Endothelial cell (in vitro differentiated cells): Measurements from ENCODE around the gene PIK3C2G. TPM values are rescaled to one million over a fixed set of nuclear protein-coding genes. Genes with fewer than 3 reads are reported as not detected.

ENCODE experiments used
- DNase-seq: peaks from one replicate; pipeline ENCODE4 v3.0.0; 2021; ENCODE audit warnings: low spot score
- H3K27ac Mint-ChIP-seq: one replicate; pipeline ENCODE4 v1.8.0; 2021; ENCODE audit warnings: mixed read lengths, inconsistent platforms; ENCODE audit not compliant: unreplicated experiment
- H3K27me3 Mint-ChIP-seq: one replicate; pipeline ENCODE4 v1.8.0; 2021; ENCODE audit warnings: mild to moderate bottlenecking, moderate library complexity, mixed read lengths, inconsistent platforms; ENCODE audit not compliant: unreplicated experiment
- H3K36me3 Mint-ChIP-seq: one replicate; pipeline ENCODE4 v1.8.0; 2021; ENCODE audit warnings: mild to moderate bottlenecking, low read depth, mixed read lengths, inconsistent platforms; ENCODE audit not compliant: unreplicated experiment
- H3K4me1 Mint-ChIP-seq: one replicate; pipeline ENCODE4 v1.8.0; 2021; ENCODE audit warnings: mild to moderate bottlenecking, mixed read lengths, inconsistent platforms; ENCODE audit not compliant: unreplicated experiment
- H3K4me3 Mint-ChIP-seq: one replicate; pipeline ENCODE4 v1.8.0; 2021; ENCODE audit warnings: mild to moderate bottlenecking, mixed read lengths, inconsistent platforms; ENCODE audit not compliant: unreplicated experiment
- H3K9me3 Mint-ChIP-seq: one replicate; pipeline ENCODE4 v1.8.0; 2021; ENCODE audit warnings: mixed read lengths, inconsistent platforms; ENCODE audit not compliant: unreplicated experiment
- total RNA-seq: library from RNA; stranded (reverse); fragmentation: NEBNext Ultra II Directional; extraction: Animal tissue kit (Norgen Biotek cat#: 25700); gene quantifications from one replicate; pipeline ENCODE4 v1.2.1, GENCODE V29; 2021; ENCODE audit not compliant: unreplicated experiment
- TF ChIP-seq, protein P1 (sequence below): fragments of 200-600 bp; sonication (generic); IDR thresholded peaks from one replicate; pipeline ENCODE4 v1.5.0; 2021; ENCODE audit warnings: antibody characterized with exemption; ENCODE audit not compliant: unreplicated experiment

The PIK3C2G gene
- total RNA-seq, 1 donor from 2014 or later, result not detected

DNA sequence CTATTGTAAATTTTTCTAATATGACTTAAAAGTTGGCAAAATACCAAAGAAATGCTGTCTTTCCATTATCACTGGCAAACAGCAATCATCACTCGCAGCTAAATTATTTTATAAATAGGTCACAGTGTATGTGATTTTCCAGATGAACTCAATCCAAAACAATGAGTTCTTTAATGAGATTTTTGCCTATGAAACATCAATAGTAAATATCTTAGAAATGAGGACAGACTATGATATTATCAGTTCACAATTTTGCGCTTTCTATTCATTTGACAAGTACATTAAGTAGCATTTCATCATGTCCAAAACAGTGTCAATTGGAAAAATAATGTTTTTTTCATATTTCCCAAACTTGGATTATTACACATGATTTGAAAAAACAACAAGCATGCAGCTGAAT, 65.7 kb downstream of the PIK3C2G start:
- Mint-ChIP-seq H3K4me3 (no peak overlapping the region), H3K27me3 (no peaks in the 10 kb centered on the region), H3K27ac (no peak overlapping the region), H3K36me3 (no peaks in the 10 kb centered on the region), H3K9me3 (no peaks in the 10 kb centered on the region), H3K4me1 (peaks cover 4% of the 10 kb centered on the region)
- DNase-seq, result no peak
- TF ChIP-seq, protein P1, sequence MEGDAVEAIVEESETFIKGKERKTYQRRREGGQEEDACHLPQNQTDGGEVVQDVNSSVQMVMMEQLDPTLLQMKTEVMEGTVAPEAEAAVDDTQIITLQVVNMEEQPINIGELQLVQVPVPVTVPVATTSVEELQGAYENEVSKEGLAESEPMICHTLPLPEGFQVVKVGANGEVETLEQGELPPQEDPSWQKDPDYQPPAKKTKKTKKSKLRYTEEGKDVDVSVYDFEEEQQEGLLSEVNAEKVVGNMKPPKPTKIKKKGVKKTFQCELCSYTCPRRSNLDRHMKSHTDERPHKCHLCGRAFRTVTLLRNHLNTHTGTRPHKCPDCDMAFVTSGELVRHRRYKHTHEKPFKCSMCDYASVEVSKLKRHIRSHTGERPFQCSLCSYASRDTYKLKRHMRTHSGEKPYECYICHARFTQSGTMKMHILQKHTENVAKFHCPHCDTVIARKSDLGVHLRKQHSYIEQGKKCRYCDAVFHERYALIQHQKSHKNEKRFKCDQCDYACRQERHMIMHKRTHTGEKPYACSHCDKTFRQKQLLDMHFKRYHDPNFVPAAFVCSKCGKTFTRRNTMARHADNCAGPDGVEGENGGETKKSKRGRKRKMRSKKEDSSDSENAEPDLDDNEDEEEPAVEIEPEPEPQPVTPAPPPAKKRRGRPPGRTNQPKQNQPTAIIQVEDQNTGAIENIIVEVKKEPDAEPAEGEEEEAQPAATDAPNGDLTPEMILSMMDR, result no peak

DNA sequence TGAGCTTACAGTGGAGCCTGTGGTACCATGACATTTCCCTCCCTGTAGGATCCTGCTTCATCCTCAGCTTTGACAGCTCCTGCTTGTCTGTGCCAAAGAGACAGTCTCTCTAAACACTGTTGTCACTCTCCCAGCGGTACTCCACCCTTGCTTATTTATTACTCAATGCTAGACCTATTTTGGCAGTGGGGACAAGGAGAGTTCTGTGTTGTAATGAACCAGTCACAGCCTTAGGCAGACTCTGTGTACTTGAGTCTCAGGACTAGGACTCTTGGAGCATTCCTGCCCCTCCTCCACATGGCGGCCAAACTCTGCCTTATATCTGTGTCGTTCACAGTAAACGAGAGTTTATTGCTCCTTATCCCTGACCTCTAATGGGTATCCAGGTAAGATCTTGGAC, 70.9 kb downstream of the PIK3C2G start:
- H3K4me1 Mint-ChIP-seq, result no peaks in the 10 kb centered on the region
- H3K36me3 Mint-ChIP-seq, result no peaks in the 10 kb centered on the region
- H3K9me3 Mint-ChIP-seq, result no peaks in the 10 kb centered on the region
- no peak overlapping the region for H3K27ac Mint-ChIP-seq
- no peak for DNase-seq
- TF ChIP-seq, protein P1, result no peak
- H3K27me3 Mint-ChIP-seq, result no peaks in the 10 kb centered on the region
- H3K4me3 Mint-ChIP-seq, result no peak overlapping the region

DNA sequence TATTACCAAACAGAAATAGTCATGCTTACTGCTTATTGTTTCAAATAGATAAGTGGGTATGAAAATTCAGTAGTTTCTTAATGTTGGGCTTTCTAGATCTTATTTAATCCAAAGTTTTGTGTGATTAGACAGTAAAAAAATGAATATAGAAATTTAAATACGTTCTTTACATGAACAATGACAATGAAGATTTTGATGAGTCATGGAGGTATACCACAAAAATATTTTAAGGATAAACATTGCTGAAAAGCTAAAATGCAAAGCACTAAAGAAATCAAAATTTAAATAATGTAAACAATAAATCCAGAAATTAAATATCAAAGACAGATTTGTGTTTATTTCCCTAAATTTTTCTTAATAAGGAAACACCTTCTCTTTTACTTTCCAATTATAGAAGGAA, 78.3 kb downstream of the PIK3C2G start:
- Mint-ChIP-seq H3K4me3 (no peak overlapping the region), H3K4me1 (peaks cover 11% of the 10 kb centered on the region), H3K27ac (no peak overlapping the region), H3K9me3 (no peaks in the 10 kb centered on the region), H3K27me3 (peaks cover 2% of the 10 kb centered on the region), H3K36me3 (no peaks in the 10 kb centered on the region)
- TF ChIP-seq, protein P1, result no peak
- no peak for DNase-seq

DNA sequence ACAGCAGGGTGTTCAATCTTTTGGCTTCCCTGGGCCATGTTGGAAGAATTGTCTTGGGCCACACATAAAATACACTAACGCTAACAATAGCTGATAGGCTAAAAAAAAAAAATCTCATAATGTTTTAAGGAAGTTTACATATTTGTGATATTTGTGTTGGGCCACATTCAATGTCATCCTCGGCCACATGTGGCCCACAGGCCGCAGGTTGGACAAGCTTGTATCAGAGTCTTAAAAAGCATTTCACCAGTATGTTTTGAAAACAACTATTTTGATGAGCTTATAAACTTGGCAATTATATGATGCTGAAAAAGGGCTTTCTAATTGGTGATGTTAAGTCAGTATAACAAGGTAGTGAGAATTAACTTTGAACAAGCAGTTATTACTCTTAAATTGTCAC, 78.9 kb downstream of the PIK3C2G start:
- Mint-ChIP-seq H3K27ac (no peak overlapping the region), H3K36me3 (no peaks in the 10 kb centered on the region), H3K4me1 (peaks cover 15% of the 10 kb centered on the region), H3K27me3 (peaks cover 2% of the 10 kb centered on the region), H3K4me3 (no peak overlapping the region), H3K9me3 (no peaks in the 10 kb centered on the region)
- TF ChIP-seq, protein P1, result no peak
- no peak for DNase-seq

DNA sequence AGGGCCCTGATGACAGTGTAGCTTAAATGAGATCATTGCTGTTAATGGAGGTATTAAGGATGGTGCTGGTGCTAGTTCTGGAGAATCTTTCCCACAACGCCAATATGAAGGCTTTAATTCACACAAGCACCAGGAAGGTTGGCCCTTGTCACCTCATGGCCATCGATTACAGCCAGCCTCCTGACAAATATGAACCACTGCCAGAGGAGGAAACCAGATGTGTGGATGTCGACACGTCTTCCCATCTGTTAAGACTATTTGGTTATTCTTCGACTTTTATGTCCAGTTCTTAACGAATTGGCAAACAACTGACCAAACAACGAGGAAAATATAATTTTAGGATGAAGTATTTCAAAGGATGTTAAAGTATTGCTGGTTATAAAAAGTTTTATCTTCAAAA, 79.5 kb downstream of the PIK3C2G start:
- TF ChIP-seq, protein P1, result no peak
- DNase-seq, result no peak
- H3K27me3 Mint-ChIP-seq, result peaks cover 2% of the 10 kb centered on the region
- no peak overlapping the region for H3K27ac Mint-ChIP-seq
- H3K36me3 Mint-ChIP-seq, result no peaks in the 10 kb centered on the region
- no peak overlapping the region for H3K4me3 Mint-ChIP-seq
- H3K4me1 Mint-ChIP-seq, result peaks cover 18% of the 10 kb centered on the region
- H3K9me3 Mint-ChIP-seq, result no peaks in the 10 kb centered on the region
